HG03439 (cell line): ENCODE results near the gene PRKCI.
"Not testable (repeated sequence)": the region's sequence is repeated elsewhere in the genome, so short reads cannot be mapped to it uniquely, and the experiment has no call there.

Experiments used
- ATAC-seq: cut with Tn5 transposase; IDR thresholded peaks from one replicate; pipeline ENCODE4 v1.9.1; 2021; ENCODE audit warnings: mild to moderate bottlenecking, moderate library complexity; ENCODE audit not compliant: unreplicated experiment

The PRKCI gene

DNA sequence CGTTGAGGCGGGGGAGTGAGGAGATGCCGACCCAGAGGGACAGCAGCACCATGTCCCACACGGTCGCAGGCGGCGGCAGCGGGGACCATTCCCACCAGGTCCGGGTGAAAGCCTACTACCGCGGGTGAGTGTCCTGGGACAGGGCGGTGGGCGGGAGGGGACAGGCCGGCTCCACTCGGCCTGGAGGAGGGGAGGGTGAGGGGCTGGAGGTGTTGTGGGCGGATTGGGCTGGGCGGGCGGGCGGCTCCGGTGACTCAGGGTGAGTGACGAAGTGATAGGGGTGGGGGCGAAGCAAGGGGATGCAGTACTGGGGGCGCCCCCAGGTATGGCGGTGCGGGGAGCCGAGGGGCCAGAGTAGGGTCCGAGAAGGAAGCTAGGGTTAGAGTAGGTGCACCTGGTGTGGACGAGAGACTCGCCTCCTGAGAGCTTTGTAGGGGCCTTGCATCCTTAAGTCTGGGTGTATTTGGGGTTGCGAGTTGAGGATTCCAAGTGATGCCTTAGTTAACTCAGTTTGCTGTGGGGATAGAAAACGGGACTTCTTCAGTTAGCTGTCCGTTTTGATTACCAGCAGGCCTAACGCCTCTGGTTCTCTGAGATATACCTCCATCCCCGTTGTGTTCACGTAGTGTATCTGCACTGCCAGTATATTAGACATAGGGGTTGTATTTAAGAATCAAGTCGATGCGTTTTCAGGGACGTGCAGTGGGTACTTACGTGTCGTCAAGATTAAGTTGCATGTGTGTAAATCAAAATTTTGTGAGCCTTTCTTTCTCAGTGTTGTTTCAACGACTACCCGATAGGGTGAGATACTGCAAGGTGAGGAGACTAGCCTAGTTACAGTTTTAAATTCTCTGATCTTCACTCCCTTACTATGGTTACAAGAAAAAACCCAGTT, 670 bp downstream of the PRKCI start:
- peak; percentile 36 for ATAC-seq

DNA sequence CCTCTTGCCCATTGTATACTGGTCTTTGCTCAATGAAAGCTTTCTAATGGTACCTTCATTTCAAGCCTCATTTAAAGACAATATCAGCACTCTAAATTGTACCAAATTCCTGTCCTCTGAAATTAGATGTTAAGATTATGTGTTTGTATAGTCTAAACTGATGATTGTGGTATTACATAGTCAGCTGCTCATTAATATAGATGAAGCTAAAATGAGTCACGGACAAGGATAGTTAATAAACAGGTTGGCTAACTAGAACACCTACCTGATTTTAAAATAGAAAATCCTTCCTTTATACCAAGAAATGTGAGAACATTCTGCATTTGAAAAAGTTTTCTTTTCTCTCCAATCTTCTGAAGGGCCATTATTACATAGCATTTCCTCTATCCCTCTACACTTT, 2.9 kb downstream of the PRKCI start:
- ATAC-seq: no peak

DNA sequence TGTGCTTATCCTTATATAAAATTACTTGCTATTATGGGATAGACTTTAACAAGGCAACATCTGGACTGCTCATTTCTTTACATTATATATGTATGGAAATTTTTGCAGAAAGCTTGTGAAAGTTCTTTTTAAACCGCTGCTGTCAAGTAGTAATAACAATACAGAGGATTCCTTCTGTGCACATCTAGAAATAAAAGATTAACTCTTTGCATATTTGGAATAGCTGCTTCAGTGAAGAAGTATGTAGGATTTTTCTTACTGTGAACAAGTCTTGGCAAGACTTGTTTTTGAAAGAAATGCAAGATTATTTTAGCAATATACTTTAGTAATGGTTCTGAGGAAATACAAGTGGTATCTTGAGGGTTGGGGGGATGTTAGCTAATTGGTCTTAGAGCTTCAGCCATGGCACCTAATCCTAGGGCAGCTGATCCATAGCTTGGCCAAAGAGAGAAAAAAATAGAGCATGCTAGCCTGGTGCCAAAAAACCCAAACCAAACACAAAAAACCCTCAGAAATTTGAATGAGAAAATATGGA, 4.3 kb downstream of the PRKCI start:
- ATAC-seq: no peak

DNA sequence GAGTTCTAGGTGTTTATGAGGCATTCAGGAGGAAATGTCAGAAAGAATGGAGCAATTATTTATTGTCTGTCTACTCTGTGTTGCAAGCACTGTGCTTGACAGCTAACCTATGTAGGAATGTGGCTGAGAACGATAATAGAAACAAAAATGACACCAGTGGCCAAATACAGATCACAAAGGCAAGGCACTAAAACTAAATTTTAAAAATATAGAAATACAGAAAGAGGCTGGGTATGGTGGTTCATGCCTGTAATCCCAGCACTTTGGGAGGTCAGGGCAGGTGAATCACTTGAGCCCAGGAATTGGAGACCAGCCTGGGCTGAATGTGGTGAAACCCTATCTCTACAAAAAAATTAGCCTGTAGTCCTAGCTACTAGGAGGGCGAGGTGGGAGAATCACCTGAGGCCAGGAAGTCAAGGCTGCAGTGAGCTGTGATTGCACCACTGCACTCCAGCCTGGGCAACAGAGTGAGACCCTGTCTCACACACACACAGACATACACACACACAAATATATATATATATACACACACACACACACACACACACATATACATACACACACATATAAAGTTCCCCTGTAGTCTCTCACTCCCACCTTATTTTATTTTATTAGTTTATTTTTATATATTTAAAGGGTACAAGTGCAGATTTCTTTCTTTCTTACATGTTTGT, 6.0 kb downstream of the PRKCI start:
- ATAC-seq: no peak

DNA sequence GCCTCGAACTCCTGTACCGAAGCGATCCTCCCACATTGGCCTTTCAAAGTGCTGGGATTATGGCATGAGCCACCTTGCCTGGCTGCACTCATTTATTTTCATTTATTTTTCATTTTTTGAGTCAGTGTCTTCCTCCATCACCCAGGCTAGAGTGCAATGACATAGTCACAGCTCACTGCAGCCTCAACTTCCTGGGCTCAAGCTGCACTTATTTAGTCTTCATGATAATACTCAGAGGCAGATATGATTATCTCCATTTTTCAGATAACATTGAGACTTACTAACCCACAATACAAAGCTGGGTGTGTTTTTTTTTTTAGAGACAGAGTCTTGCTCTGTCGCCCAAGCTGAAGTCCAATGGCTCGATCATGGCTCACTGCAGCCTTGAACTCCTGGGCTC, 10.0 kb downstream of the PRKCI start:
- no peak for ATAC-seq

DNA sequence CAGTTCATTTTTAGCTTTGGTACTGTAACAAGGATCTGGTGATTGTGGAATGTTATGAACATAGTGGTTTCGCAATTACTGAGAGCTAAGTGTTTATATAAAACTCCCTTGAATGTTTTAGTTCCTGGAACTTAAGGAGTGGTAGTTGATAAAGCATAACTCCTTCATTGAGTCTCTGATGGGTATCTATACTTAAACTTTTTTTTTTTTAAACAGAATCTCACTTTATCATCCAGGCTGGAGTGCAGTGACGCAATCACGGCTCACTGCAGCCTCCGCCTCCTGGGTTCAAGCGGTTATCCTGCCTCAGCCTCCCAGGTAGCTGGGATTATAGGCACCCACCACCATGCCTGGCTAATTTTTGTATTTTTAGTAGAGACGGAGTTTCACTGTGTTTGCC, 11.3 kb downstream of the PRKCI start:
- no peak for ATAC-seq

DNA sequence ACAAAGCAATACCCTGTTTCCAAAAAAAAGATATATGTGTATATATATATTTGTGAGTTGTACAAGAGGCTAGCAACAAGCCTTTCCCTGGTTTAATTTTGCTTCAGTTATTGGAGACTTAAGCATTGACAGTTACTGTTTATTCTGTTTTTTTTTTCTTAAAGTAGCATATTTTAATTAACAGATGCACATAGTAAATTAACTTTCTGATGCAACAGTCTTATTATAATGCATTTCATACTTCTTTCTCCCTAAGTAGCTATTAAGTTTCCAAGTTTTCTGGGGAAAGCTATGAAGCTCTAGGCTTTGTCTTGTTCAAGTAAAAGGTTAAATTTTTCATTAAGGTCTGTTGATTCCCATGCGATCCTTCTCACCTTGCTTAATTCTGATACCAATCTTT, 17.9 kb downstream of the PRKCI start:
- no peak for ATAC-seq

DNA sequence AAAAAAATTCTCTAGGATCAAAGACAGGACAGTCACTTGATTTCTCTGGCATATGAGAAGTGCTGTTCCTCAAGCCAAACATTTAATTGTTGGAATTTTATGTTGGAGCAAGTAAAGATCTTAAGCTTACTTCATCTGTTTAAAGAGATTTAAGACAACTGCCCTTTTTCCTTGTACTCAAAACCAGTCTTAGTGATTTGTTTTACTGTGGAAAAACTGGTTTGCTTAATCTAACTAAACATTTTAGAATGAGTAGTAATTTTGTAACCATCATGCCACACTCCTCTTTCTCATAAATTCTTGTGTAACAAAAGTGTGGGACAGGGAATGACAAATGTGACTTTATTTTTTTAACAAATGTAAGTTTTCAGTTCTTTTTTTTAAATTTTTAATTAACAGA, 18.4 kb downstream of the PRKCI start:
- ATAC-seq: no peak

DNA sequence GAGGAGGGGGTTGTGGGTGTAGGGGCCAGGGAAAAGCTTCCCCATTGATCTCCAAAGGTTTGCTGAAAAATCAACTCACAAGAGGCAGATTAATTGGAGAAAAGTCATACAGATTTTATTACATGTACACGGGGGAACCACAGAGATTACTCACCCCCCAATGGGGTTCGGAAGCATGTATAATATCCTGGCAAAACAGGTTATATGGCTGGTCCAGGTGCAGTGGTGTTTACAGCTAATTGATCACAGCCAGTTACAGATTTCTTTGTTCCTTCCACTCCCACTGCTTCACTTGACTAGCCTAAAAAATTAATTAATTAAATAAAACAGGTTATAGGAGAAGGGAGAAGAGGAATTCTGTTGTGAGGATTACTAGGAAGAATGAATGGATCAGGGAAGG, 22.4 kb downstream of the PRKCI start:
- no peak for ATAC-seq

DNA sequence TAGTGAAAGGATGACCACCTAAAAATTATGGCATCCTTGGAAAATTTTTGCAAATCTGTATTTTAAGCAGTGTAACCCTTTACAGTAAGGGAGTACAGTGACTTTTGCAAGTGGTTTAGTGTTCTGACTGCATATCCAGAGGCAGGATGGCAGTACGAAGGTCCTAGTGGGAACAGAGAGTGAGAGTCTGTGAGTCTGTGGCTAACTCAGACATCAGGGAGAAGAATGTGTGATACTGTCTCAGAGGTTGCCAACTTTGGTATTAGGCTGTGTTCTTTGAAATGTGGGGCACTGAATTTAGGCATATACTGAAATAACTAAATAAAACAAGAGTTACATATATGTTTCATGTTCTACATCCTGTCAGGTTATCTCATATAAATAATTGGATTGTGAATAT, 25.7 kb downstream of the PRKCI start:
- no peak for ATAC-seq

DNA sequence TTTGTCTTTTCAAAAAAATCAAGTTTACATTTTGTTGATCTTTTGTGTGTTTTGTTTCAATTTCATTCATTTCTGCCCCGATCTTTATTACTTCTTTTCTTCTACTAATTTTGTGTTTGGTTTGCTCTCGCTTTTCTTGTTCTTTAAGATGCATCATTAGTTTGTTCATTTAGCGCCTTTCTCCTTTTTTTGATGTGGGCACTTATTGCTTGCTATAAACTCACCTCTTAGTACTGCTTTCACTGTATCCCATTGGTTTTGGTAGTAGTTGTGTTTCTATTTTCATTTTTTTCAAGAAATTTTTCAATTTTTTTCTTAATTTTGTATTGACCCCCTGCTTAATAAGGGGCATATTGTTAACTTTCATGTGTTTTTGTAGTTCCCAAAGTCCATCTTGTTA, 34.4 kb downstream of the PRKCI start:
- ATAC-seq: no peak

DNA sequence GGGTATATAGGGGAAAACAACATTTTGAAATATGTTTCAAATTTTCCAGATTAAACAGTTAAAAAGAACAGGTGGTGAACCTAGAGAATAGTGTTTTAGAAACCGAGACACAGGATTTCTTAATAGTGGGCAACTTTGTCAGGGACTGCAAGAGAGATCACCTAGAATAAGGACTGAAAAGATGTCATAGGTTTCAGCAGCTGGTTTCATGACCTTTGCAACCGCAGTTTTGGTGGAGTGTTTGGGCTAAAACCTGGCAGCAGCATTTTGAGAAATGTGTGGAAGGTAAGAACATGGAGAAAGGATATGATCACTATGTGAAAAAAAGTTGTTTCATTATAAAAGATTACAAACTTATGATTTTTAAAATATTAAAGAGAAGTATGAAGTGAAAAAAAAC, 34.9 kb downstream of the PRKCI start:
- peak; percentile 63 for ATAC-seq

DNA sequence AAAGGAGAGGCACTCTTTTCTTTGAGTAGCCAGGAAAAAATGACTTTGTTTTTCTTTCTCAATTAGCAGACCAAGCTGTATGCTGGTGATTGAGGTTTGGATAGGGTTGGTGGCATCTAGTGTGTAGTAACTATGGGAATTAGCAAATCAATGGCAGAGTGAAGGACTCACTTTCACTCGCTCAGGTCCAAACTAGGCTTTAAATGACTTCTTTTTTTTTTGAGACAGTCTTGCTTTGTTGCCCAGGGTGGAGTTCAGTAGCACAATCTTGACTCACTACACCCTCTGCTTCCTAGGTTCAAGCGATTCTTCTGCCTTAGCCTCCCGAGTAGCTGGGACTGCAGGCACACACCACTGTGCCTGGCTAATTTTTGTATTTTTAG, 35.9 kb downstream of the PRKCI start:
- no peak for ATAC-seq

DNA sequence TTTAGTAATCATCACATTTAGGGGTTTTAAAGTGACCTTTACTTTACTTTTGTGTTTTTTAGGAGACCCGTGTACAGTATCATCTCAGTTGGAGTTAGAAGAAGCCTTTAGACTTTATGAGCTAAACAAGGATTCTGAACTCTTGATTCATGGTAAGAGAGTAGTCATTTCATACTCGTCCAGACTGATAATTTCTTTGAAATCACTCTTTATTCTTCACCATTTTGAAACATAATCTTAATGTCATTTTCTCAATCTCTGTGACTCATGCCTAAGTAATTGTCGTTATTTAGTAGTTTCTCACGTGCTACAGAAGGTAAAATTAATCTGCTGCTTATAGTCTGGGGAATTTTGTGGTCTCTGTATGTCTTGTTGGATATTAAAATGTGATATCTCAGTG, 37.7 kb downstream of the PRKCI start:
- ATAC-seq: no peak

DNA sequence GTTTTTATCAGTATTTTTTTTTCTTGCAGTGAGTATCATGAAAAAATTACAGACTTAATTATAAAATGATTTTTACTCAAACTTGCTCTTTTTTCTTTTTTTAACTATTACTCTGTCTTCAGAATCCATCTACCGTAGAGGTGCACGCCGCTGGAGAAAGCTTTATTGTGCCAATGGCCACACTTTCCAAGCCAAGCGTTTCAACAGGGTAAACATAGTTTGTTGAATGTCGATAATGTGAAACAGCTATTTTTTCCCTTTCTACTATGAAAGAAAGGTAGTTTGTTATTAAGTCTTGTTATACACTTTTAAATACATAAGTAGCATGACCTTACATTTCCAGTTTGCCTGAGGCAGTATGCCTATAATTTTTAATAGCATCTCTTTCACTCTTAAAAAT, 45.6 kb downstream of the PRKCI start:
- ATAC-seq: no peak

DNA sequence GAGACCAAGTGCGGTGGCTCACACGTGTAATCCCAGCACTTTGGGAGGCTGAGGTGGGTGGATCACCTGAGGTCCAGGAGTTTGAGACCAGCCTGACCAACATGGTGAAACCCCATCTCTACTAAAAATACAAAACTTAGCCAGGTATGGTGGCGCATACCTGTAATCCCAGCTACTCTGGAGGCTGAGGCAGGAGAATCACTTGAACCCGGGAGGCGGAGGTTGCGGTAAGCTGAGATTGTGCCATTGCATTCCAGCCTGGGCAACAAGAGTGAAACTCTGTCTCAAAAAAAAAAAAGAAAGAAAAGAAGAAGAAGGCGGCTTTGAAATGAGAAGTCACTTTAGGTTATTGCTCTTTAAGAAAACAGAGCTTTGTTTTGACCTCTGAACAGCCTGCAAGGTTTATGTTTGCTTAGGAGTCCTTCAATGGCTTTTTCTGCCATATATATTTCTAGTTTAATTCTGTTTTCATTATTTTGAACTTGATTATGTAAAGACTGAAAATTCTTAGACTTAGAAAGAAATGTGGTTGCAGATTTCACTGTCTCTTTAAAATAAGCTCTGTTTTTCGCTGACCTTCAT, 47.5 kb downstream of the PRKCI start:
- ATAC-seq: not testable (repeated sequence)

DNA sequence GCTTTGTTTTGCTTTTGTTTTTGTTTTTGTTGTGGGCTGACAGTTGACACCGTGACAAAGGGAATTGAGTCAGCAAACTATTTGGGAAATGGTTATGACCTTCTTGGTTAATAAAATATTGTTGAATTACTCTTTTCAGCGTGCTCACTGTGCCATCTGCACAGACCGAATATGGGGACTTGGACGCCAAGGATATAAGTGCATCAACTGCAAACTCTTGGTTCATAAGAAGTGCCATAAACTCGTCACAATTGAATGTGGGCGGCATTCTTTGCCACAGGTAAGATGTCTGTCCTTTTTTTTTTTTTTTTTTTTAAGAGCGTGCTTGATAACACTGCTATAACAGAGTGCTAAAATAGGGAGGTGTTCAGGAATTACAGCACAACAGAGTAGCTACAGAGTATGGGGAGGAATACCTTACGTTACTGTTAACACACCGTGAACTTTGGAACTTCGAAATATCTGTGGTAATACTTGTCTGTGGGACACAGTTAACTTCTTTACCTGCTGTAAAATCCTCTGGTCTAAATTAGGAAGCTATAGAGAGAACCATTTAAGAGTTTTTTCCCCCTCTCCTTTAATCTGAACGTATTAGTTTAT, 48.2 kb downstream of the PRKCI start:
- ATAC-seq: no peak

DNA sequence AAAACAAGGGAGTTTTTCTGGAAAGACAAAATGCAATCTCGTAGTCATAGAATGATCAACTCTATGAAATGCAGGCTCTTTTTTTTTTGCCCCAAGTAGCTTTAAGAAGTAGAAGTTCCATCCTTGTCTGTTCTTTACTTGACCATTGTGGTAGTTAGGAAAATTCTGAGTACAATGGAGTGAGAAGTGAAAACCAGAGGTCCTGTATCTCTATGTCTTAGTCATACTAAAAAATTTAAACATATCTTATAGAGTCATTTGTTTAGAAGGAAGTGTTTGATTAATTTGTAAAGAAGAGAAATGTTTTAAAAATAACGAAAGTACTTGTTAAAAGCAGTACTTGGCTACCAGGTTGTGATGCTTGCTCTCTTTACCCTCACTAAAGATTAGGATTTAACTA, 52.4 kb downstream of the PRKCI start:
- no peak for ATAC-seq

DNA sequence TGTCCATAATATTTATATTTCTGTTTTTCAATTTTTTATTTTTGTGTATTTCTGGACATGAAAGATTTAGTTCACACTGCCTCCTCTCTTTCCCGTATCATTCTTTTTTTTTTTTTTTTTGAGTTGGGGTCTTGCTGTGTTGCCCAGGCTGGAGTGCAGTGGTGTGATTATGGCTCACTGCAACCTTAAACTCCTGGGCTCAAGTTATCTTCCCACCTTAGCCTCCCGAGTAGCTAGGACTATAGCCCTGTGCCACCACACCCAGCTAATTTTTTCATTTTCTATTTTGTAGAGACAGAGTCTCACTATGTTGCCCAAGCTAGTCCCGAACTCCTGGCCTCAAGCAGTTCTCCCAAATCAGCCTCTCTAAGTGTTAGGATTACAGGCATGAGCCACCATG, 53.6 kb downstream of the PRKCI start:
- no peak for ATAC-seq

DNA sequence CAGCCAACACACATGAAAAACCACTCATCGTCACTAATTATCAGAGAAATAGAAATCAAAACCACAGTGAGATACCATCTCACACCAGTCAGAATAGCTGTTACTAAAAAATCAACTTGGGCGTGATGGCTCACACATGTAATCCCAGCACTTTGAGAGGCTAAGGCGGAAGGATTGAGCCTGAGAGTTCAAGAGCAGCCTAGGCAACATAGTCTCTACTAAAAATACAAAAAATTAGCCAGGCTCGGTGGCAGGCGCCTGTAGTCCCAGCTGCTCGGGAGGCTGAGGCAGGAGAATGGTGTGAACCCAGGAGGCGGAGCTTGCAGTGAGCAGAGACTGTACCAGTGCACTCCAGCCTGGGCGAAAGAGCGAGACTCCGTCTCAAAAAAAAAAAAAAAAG, 55.1 kb downstream of the PRKCI start:
- not testable (repeated sequence) for ATAC-seq

DNA sequence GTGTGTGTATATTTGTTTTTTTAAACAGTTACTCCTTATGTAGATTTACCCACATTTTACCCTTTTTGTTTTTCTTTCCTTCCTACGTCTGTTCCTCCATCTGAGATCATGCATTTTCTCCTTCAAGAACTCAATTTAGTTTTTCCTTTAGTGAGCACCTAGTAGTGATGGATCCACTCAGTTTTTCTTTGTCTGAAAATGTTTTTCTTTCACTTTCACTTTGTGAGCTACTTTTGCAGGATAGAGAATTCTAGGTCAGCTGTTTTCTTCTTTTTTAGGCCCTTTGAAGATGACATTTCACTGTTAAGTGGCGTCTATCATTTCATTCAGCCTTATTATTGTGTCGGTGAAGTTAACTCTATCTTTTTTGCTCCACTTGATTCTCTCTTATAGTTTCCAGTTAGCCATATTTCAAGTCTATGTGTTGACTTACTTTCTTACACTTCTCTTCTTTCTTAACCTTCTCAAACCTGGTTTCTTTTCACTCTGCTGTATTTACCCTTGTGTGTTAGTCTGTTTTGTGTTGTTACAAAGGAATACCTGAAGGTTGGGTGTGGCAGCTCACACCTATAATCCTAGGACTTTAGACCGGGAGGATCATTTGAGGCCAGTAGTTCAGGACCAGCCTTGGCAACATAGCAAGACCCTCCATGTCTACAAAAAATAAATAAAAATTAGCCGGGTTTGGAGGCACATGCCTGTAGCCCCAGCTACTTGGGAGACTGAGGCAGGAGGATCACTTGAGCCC, 55.8 kb downstream of the PRKCI start:
- ATAC-seq: no peak
